Aorta (tissue), 5 donors: ENCODE data around the gene CNTN5. TPM values are rescaled to one million over a fixed set of nuclear protein-coding genes. Genes with fewer than 3 reads are reported as not detected.

Experiments used
- ATAC-seq: fragments of 200-7000 bp; cut with Tn5 transposase; one replicate; pipeline ENCODE4 v1.9.1; 2022; ENCODE audit warnings: moderate library complexity; ENCODE audit not compliant: low FRiP score
- DNase-seq, 2 donors: peaks; one replicate each; pipeline ENCODE4 v3.0.0-alpha.2; 2020
- H3K27ac ChIP-seq, 2 donors: one replicate each; pipeline ENCODE4 v1.5.1; 2013; ENCODE audit warnings: low read length in 2 of 2, mild to moderate bottlenecking in 2 of 2, moderate library complexity in 2 of 2, control low read depth in 1 of 2, inconsistent platforms in 1 of 2, low read depth in 1 of 2
- H3K27me3 ChIP-seq, 2 donors: one replicate each; pipeline ENCODE4 v1.6.1; 2013; ENCODE audit warnings: control low read depth in 1 of 2, low read length in 1 of 2, mild to moderate bottlenecking in 1 of 2, moderate library complexity in 1 of 2; ENCODE audit not compliant: insufficient read depth in 2 of 2, control insufficient read depth in 1 of 2
- H3K36me3 ChIP-seq, 2 donors: one replicate each; pipeline ENCODE4 v1.6.1; 2013; ENCODE audit warnings: control low read depth in 1 of 2, low read length in 1 of 2, mild to moderate bottlenecking in 1 of 2; ENCODE audit not compliant: insufficient read depth in 2 of 2, control insufficient read depth in 1 of 2
- H3K4me1 ChIP-seq, 2 donors: one replicate each; pipeline ENCODE4 v1.6.1; 2013; ENCODE audit warnings: low read length in 2 of 2, control low read depth in 1 of 2, mild to moderate bottlenecking in 1 of 2, moderate library complexity in 1 of 2; ENCODE audit not compliant: insufficient read depth in 2 of 2, control insufficient read depth in 1 of 2
- H3K4me3 ChIP-seq, 2 donors: one replicate each; pipeline ENCODE4 v1.5.1; 2013; ENCODE audit warnings: low read length in 2 of 2, control low read depth in 1 of 2, mild to moderate bottlenecking in 1 of 2
- H3K9me3 ChIP-seq: one replicate; pipeline ENCODE4 v1.6.1; 2013; ENCODE audit warnings: mild to moderate bottlenecking, low read length; ENCODE audit not compliant: control insufficient read depth
- WGBS, 2 donors: extraction: QIAGEN DNeasy Blood & Tissue Kit; methylation state at CpG; one replicate each; pipeline ENCODE4 v1.1.7; 2013; 5-methylcytosine and 5-hydroxymethylcytosine counted together
- intact Hi-C, 2 donors: fragments of 100-400 bp; cut with DNase I; formaldehyde crosslinking; loops; one replicate each; pipeline versions ENCODE4 v1.14.2 to v1.15.0; 2022
- long read RNA-seq, 2 donors: library from polyadenylated mRNA; unstranded; transcript quantifications; one replicate each; pipeline ENCODE4 v2.0.0, GENCODE V29; 2020 to 2021
- polyA plus RNA-seq, 2 donors: library from polyadenylated mRNA; stranded (reverse); fragments of 200-250 nt; gene quantifications; one replicate each; pipeline ENCODE4 v1.2.3, GENCODE V29; 2013
- total RNA-seq, 2 donors: library from RNA; stranded (reverse); fragmentation: NEBNext Ultra II Directional; extraction: Animal tissue kit (Norgen Biotek cat#: 25700); gene quantifications; one replicate each; pipeline ENCODE4 v1.2.1, GENCODE V29; 2021
- donor health status: healthy with polysubstance abuse.
- donor health status: Bipolar disorder and iron deficiency.
- donor health status: DM: no; HTN: no; CAD: no.
- donor health status: DM: no; HTN: no; CAD: no.
- donor health status: DM: yes; HTN: yes; CAD: no.

Gene CNTN5
- total RNA-seq: 1 to 10 TPM in 1 of 2 donors, under 1 TPM in 1; 0.96 to 2.9 TPM
- polyA plus RNA-seq: under 1 TPM in 1 of 2 donors, not detected in 1; 0.13 TPM
- long read RNA-seq, donor 1, partial matches to known transcripts: 0 of 3 reads
- long read RNA-seq, donor 1, other reads (novel, unspliced or antisense): 3 of 3 reads
- long read RNA-seq, donor 2, partial matches to known transcripts: 0 of 3 reads
- long read RNA-seq, donor 2, other reads (novel, unspliced or antisense): 3 of 3 reads

GRCh38 chr11:99020352-99021225 is at the start of gene CNTN5:
Gene CNTN5 (plus strand): TSS chr11:99020949.
- H3K4me3 ChIP-seq: peak within 1 kb of the TSS; percentile 48 to 74
- H3K4me1 ChIP-seq: peaks cover 0 to 1% of the 10 kb centered on the region in 2 donors
- no peaks in the 10 kb centered on the region for H3K9me3 ChIP-seq
- intact Hi-C loops: no loop called here
- H3K36me3 ChIP-seq: no peaks in the 10 kb centered on the region
- no peaks in the 10 kb centered on the region for H3K27me3 ChIP-seq
- peak; percentile 29 to 83 for DNase-seq
- peak; percentile 65 for ATAC-seq
- H3K27ac ChIP-seq: no peak within 1 kb of the TSS
- WGBS, 2 donors: 1% methylated on average over 57 of the region's 57 CpGs

GRCh38 chr11:98979205-98979604 is 41.5 kb upstream of the CNTN5 start:
- DNase-seq: no peak
- no peak for ATAC-seq
- intact Hi-C loops: no loop called here
- H3K27ac ChIP-seq: no peak overlapping the region
- H3K36me3 ChIP-seq: no peaks in the 10 kb centered on the region
- WGBS, 2 donors: 37 to 49% methylated on average over 2 of the region's 2 CpGs
- H3K4me3 ChIP-seq: no peak overlapping the region
- no peaks in the 10 kb centered on the region for H3K27me3 ChIP-seq
- no peaks in the 10 kb centered on the region for H3K4me1 ChIP-seq
- no peaks in the 10 kb centered on the region for H3K9me3 ChIP-seq

GRCh38 chr11:99015634-99016454 is 4.9 kb upstream of the CNTN5 start:
- ATAC-seq: peak; percentile 69
- Histone ChIP-seq H3K27ac (no peak overlapping the region), H3K4me3 (no peak overlapping the region), H3K27me3 (no peaks in the 10 kb centered on the region), H3K4me1 (no peaks in the 10 kb centered on the region), H3K36me3 (no peaks in the 10 kb centered on the region), H3K9me3 (no peaks in the 10 kb centered on the region)
- 15 to 16% methylated on average over 3 of the region's 3 CpGs for WGBS, 2 donors
- intact Hi-C loops: no loop called here
- no peak for DNase-seq

GRCh38 chr11:99019696-99020095 is 1.1 kb upstream of the CNTN5 start:
- ATAC-seq (no peak), DNase-seq (no peak)
- intact Hi-C loops: no loop called here
- Histone ChIP-seq H3K4me1 (peaks cover 0 to 1% of the 10 kb centered on the region in 2 donors), H3K27me3 (no peaks in the 10 kb centered on the region), H3K36me3 (no peaks in the 10 kb centered on the region), H3K4me3 (peak overlapping the region; percentile 48 to 74), H3K27ac (no peak overlapping the region), H3K9me3 (no peaks in the 10 kb centered on the region)
- WGBS, 2 donors: 13 to 17% methylated on average over 8 of the region's 8 CpGs

- intact Hi-C loops: no loop called here
- no peaks in the 10 kb centered on the region for H3K36me3 ChIP-seq
- DNase-seq: no peak
- no peak overlapping the region for H3K4me3 ChIP-seq
- no peaks in the 10 kb centered on the region for H3K9me3 ChIP-seq
- 82 to 84% methylated on average over 1 of the region's 1 CpG for WGBS, 2 donors
- H3K27me3 ChIP-seq: no peaks in the 10 kb centered on the region
- no peaks in the 10 kb centered on the region for H3K4me1 ChIP-seq
- H3K27ac ChIP-seq: no peak overlapping the region
- no peak for ATAC-seq
Measured at GRCh38 chr11:99037057-99037456, 16.3 kb downstream of the CNTN5 start.

GRCh38 chr11:99063331-99063730 is 42.6 kb downstream of the CNTN5 start:
- Histone ChIP-seq H3K9me3 (no peaks in the 10 kb centered on the region), H3K27ac (no peak overlapping the region), H3K36me3 (no peaks in the 10 kb centered on the region), H3K4me3 (no peak overlapping the region), H3K27me3 (no peaks in the 10 kb centered on the region), H3K4me1 (no peaks in the 10 kb centered on the region)
- DNase-seq: no peak
- whole genome bisulfite sequencing, 2 donors: 69 to 77% methylated on average over 1 of the region's 1 CpG
- ATAC-seq: no peak
- intact Hi-C loops: no loop called here

GRCh38 chr11:99065121-99065520 is 44.4 kb downstream of the CNTN5 start:
- DNase-seq (no peak), ATAC-seq (no peak)
- no peak overlapping the region for H3K27ac ChIP-seq
- no peaks in the 10 kb centered on the region for H3K4me1 ChIP-seq
- H3K36me3 ChIP-seq: no peaks in the 10 kb centered on the region
- intact Hi-C loops: no loop called here
- H3K27me3 ChIP-seq: no peaks in the 10 kb centered on the region
- no peak overlapping the region for H3K4me3 ChIP-seq
- no peaks in the 10 kb centered on the region for H3K9me3 ChIP-seq

- Histone ChIP-seq H3K27ac (no peak overlapping the region), H3K36me3 (no peaks in the 10 kb centered on the region), H3K9me3 (no peaks in the 10 kb centered on the region), H3K27me3 (no peaks in the 10 kb centered on the region), H3K4me1 (no peaks in the 10 kb centered on the region), H3K4me3 (no peak overlapping the region)
- ATAC-seq (no peak), DNase-seq (no peak)
- intact Hi-C loops: no loop called here
- 89% methylated on average over 2 of the region's 2 CpGs for WGBS, 2 donors
Measured at GRCh38 chr11:99066618-99067317, 46.0 kb downstream of the CNTN5 start.
